Raji (cell line): Measurements from ENCODE around the gene TBC1D32.

Experiments used
- POLR2A ChIP-seq: IDR thresholded peaks from 2 replicates; pipeline ENCODE4 v1.6.1; 2011; ENCODE audit warnings: low read depth, low read length, control low read depth; ENCODE audit not compliant: insufficient read depth

The TBC1D32 gene

GRCh38 chr6:121335087-121336008 lies 1.1 kb upstream of the TBC1D32 start:
- TF ChIP-seq POLR2A, result no peak

GRCh38 chr6:121333196-121333595 lies 1.1 kb downstream of the TBC1D32 start:
- TF ChIP-seq POLR2A, result no peak

GRCh38 chr6:121330516-121330915 lies 3.8 kb downstream of the TBC1D32 start:
- no peak for TF ChIP-seq POLR2A

GRCh38 chr6:121321282-121321681 lies 13.0 kb downstream of the TBC1D32 start:
- TF ChIP-seq POLR2A, result no peak

GRCh38 chr6:121319603-121320002 lies 14.7 kb downstream of the TBC1D32 start:
- no peak for TF ChIP-seq POLR2A

GRCh38 chr6:121319112-121319553 lies 15.1 kb downstream of the TBC1D32 start:
- no peak for TF ChIP-seq POLR2A

- no peak for TF ChIP-seq POLR2A
Observed at GRCh38 chr6:121314381-121315112, 19.7 kb downstream of the TBC1D32 start.

GRCh38 chr6:121310495-121310894 lies 23.8 kb downstream of the TBC1D32 start:
- no peak for TF ChIP-seq POLR2A

- TF ChIP-seq POLR2A, result no peak
Observed at GRCh38 chr6:121309768-121310469, 24.4 kb downstream of the TBC1D32 start.

GRCh38 chr6:121305957-121306607 lies 28.2 kb downstream of the TBC1D32 start:
- no peak for TF ChIP-seq POLR2A

- no peak for TF ChIP-seq POLR2A
Observed at GRCh38 chr6:121302882-121303281, 31.4 kb downstream of the TBC1D32 start.

- TF ChIP-seq POLR2A, result no peak
Observed at GRCh38 chr6:121297694-121298093, 36.6 kb downstream of the TBC1D32 start.

GRCh38 chr6:121285041-121285440 lies 49.2 kb downstream of the TBC1D32 start:
- no peak for TF ChIP-seq POLR2A

GRCh38 chr6:121274666-121275295 lies 59.5 kb downstream of the TBC1D32 start:
- TF ChIP-seq POLR2A, result no peak
